ENCODE measurements around the gene SLC12A3. TPM values are rescaled to one million over a fixed set of nuclear protein-coding genes. Genes with fewer than 3 reads are reported as not detected.
A peak's percentile ranks its signal among the peaks of the same experiment; 100 is the strongest.
"Not testable (repeated sequence)": the region's sequence is repeated elsewhere in the genome, so short reads cannot be mapped to it uniquely, and the experiment has no call there.

Gene SLC12A3
- total RNA-seq, 4 donors from 2014 or later = 0.14 TPM; not detected in 3

GRCh38 chr16:56933828-56934598 lies 69.0 kb downstream of the SLC12A3 start:
- H3K27ac ChIP-seq = peak overlapping the region; percentile 97 to 98
- intact Hi-C loops (cut with DNase I; ENCODE audit: low total_unique reads) = no loop called here
- no peaks in the 10 kb centered on the region for H3K36me3 ChIP-seq

GRCh38 chr16:56934599-56935145 lies 69.7 kb downstream of the SLC12A3 start:
- H3K4me1 ChIP-seq; DNase-seq; H3K27me3 ChIP-seq; intact Hi-C loops (cut with DNase I; ENCODE audit: low total_unique reads); H3K36me3 ChIP-seq; H3K9me3 ChIP-seq: not testable (repeated sequence)
- Histone ChIP-seq H3K4me3 (peak overlapping the region; percentile 95 to 97), H3K27ac (peak overlapping the region in 1 of 2 donors; percentile 97)

More at GRCh38 chr16:56933828-56934598, 69.0 kb downstream of the SLC12A3 start:
- no peak for DNase-seq
- no peaks in the 10 kb centered on the region for H3K4me1 ChIP-seq
- no peaks in the 10 kb centered on the region for H3K9me3 ChIP-seq
- TF ChIP-seq CTCF (IDR thresholded peaks at IDR 0.05) = no peak
- TF ChIP-seq POLR2A (IDR thresholded peaks at IDR 0.05) = no peak
- peak overlapping the region; percentile 95 to 97 for H3K4me3 ChIP-seq
- H3K27me3 ChIP-seq = no peaks in the 10 kb centered on the region

- H3K27ac ChIP-seq = peak overlapping the region in 1 of 2 donors; percentile 97
- peak overlapping the region in 1 of 2 donors; percentile 95 for H3K4me3 ChIP-seq
- intact Hi-C loops (cut with DNase I; ENCODE audit: low total_unique reads) = no loop called here
- H3K4me1 ChIP-seq = no peaks in the 10 kb centered on the region
- H3K9me3 ChIP-seq = no peaks in the 10 kb centered on the region
- no peak for DNase-seq
- no peaks in the 10 kb centered on the region for H3K27me3 ChIP-seq
- no peaks in the 10 kb centered on the region for H3K36me3 ChIP-seq
- TF ChIP-seq CTCF (IDR thresholded peaks at IDR 0.05) = no peak
- TF ChIP-seq POLR2A (IDR thresholded peaks at IDR 0.05) = no peak
Measured at GRCh38 chr16:56935201-56935600, 70.2 kb downstream of the SLC12A3 start.

GRCh38 chr16:56936491-56936890 lies 71.5 kb downstream of the SLC12A3 start:
- Histone ChIP-seq H3K4me1 (no peaks in the 10 kb centered on the region), H3K4me3 (no peak overlapping the region), H3K9me3 (no peaks in the 10 kb centered on the region), H3K36me3 (no peaks in the 10 kb centered on the region), H3K27me3 (no peaks in the 10 kb centered on the region), H3K27ac (no peak overlapping the region)
- intact Hi-C loops (cut with DNase I; ENCODE audit: low total_unique reads) = no loop called here
- DNase-seq = no peak
- TF ChIP-seq POLR2A (IDR thresholded peaks at IDR 0.05) (no peak), CTCF (IDR thresholded peaks at IDR 0.05) (no peak)

GRCh38 chr16:56936950-56937349 lies 71.9 kb downstream of the SLC12A3 start:
- TF ChIP-seq CTCF (IDR thresholded peaks at IDR 0.05) = no peak
- no peak for TF ChIP-seq POLR2A (IDR thresholded peaks at IDR 0.05)
- H3K4me3 ChIP-seq = no peak overlapping the region
- no peaks in the 10 kb centered on the region for H3K9me3 ChIP-seq
- intact Hi-C loops (cut with DNase I; ENCODE audit: low total_unique reads) = no loop called here
- no peaks in the 10 kb centered on the region for H3K36me3 ChIP-seq
- no peak overlapping the region for H3K27ac ChIP-seq
- DNase-seq = no peak
- no peaks in the 10 kb centered on the region for H3K27me3 ChIP-seq
- no peaks in the 10 kb centered on the region for H3K4me1 ChIP-seq
